K562 (cell line): ENCODE results near the gene AAK1. TPM values are rescaled to one million over a fixed set of nuclear protein-coding genes. Genes with fewer than 3 reads are reported as not detected.

Source experiments
- AFF1 ChIP-seq, 2 experiments: fragments of 450-650 bp; IDR thresholded peaks; 2 replicates each; pipeline ENCODE4 v1.6.1; 2018; ENCODE audit warnings: mild to moderate bottlenecking in 2 of 2, low read depth in 1 of 2; ENCODE audit not compliant: partially characterized antibody in 2 of 2
- AFF4 ChIP-seq: sonication (generic); formaldehyde crosslinking; IDR thresholded peaks from 2 replicates; pipeline ENCODE4 v1.8.0; 2023; ENCODE audit warnings: mild to moderate bottlenecking, missing genetic modification reagents
- CEBPG ChIP-seq, 3 experiments: fragments of 200-800 bp in 1 of 3; sonication (Bioruptor generic) in 1 of 3; sonication (generic) in 1 of 3; formaldehyde crosslinking in 1 of 3; IDR thresholded peaks in 2 of 3; conservative IDR thresholded peaks in 1 of 3; 2 replicates each; pipeline versions ENCODE4 v1.6.1 to v1.8.0; 2016 to 2022; ENCODE audit warnings: missing compliant biosample characterization in 2 of 3, missing genetic modification characterization in 2 of 3, mild to moderate bottlenecking in 1 of 3, missing genetic modification reagents in 1 of 3
- FOXA3 ChIP-seq, 2 experiments: fragments of 450-650 bp in 1 of 2; sonication (generic) in 1 of 2; formaldehyde crosslinking; IDR thresholded peaks in 1 of 2; conservative IDR thresholded peaks in 1 of 2; 2 replicates each; pipeline versions ENCODE4 v1.4.0 to v1.8.0; 2020 to 2022; ENCODE audit warnings: mild to moderate bottlenecking in 2 of 2, missing genetic modification reagents in 1 of 2
- NFE2 ChIP-seq: IDR thresholded peaks from 2 replicates; pipeline ENCODE4 v1.6.1; 2014; ENCODE audit warnings: antibody characterized with exemption, low read depth
- NFIC ChIP-seq: fragments of 450-650 bp; IDR thresholded peaks from 2 replicates; pipeline ENCODE4 v1.6.1; 2017; ENCODE audit warnings: mild to moderate bottlenecking, inconsistent platforms
- PBX2 ChIP-seq, 2 experiments: IDR thresholded peaks in 1 of 2; conservative IDR thresholded peaks in 1 of 2; 2 replicates each; pipeline ENCODE4 v1.6.1; 2016; ENCODE audit warnings: low read depth in 2 of 2, mild to moderate bottlenecking in 1 of 2, missing compliant biosample characterization in 1 of 2, missing genetic modification characterization in 1 of 2, moderate library complexity in 1 of 2
- PURB ChIP-seq: sonication (generic); formaldehyde crosslinking; IDR thresholded peaks from 2 replicates; pipeline ENCODE4 v1.9.0; 2021; ENCODE audit warnings: low read depth, mild to moderate bottlenecking, missing genetic modification reagents
- RNF2 ChIP-seq: sonication (generic); IDR thresholded peaks from 2 replicates; pipeline ENCODE4 v1.6.1; 2016
- SNIP1 ChIP-seq: fragments of 450-650 bp; IDR thresholded peaks from 2 replicates; pipeline ENCODE4 v1.7.1; 2017; ENCODE audit warnings: low read depth, mild to moderate bottlenecking
- SNRNP70 ChIP-seq: fragments of 200-400 bp; formaldehyde crosslinking; optimal IDR thresholded peaks from 2 replicates; pipeline ENCODE3; 2017; ENCODE audit warnings: low read depth, low read length
- SPI1 ChIP-seq: IDR thresholded peaks from 2 replicates; pipeline ENCODE4 v1.6.1; 2011; ENCODE audit warnings: low read depth, low read length, control low read depth, borderline replicate concordance
- TAF7 ChIP-seq: fragments of 450-650 bp; IDR thresholded peaks from 2 replicates; pipeline ENCODE4 v1.6.1; 2016; ENCODE audit warnings: missing genetic modification characterization, missing compliant biosample characterization
- XRCC3 ChIP-seq: fragments of 450-650 bp; IDR thresholded peaks from 2 replicates; pipeline ENCODE4 v1.6.1; 2017; ENCODE audit warnings: mild to moderate bottlenecking, moderate library complexity
- ZNF583 ChIP-seq: fragments of 250-450 bp; sonication (Bioruptor Pico); IDR thresholded peaks from 2 replicates; pipeline ENCODE4 v1.4.0; 2020
- ZNF586 ChIP-seq: fragments of 450-650 bp; formaldehyde crosslinking; conservative IDR thresholded peaks from 2 replicates; pipeline ENCODE4 v1.4.0; 2020; ENCODE audit warnings: mild to moderate bottlenecking, moderate library complexity
- ZNF79 ChIP-seq: fragments of 250-450 bp; sonication (Bioruptor Pico); IDR thresholded peaks from 2 replicates; pipeline ENCODE4 v1.4.0; 2020; ENCODE audit warnings: low read depth, mild to moderate bottlenecking, moderate library complexity
- ZNF830 ChIP-seq: fragments of 250-450 bp; sonication (Bioruptor Pico); IDR thresholded peaks from 2 replicates; pipeline ENCODE4 v1.5.0; 2021; ENCODE audit warnings: mild to moderate bottlenecking
- polyA plus RNA-seq, 8 experiments: library from polyadenylated mRNA; depleted of rRNA in 4 of 8; stranded (reverse) in 5 of 8; unstranded in 3 of 8; fragments of >200 nt; fragmentation: Nextera tagmentation in 2 of 8; fragmentation: Illumina TruSeq in 1 of 8; extraction: Ambion mirVana in 2 of 8; extraction: Trizol in 1 of 8; gene quantifications; 2 replicates each; pipeline versions ENCODE4 v1.2.1 to v1.2.3, GENCODE V29; 2011 to 2014; ENCODE audit warnings: inconsistent platforms in 1 of 8, missing spikeins in 1 of 8
- total RNA-seq, 7 experiments: library from RNA; depleted of rRNA in 6 of 7; stranded (reverse); fragments of >200 nt in 6 of 7; fragmentation: Illumina TruSeq in 2 of 7; extraction: Trizol in 2 of 7; gene quantifications; 2 replicates each; pipeline versions ENCODE4 v1.2.1 to v1.2.3, GENCODE V29; 2011 to 2021; ENCODE audit warnings: low replicate concordance in 1 of 7

AAK1 gene
- total and polyA plus RNA-seq, 9 of the 15 experiments (the other 6 are each of a cell fraction or from before 2014, with no cell fraction given) = 0.89 to 17.1 (median 6.0) TPM

GRCh38 chr2:69645031-69645431, 1.5 kb upstream of the AAK1 start (continued):
- 0 out of 4 replicates have a peak, but pooled peaks of 1 of the 2 experiments have one; percentile 13 for TF ChIP-seq FOXA3 (CRISPR knock-in tag; conservative IDR thresholded peaks at IDR 0.05 in 1 of 2, IDR thresholded peaks at IDR 0.05 in 1 of 2)
- no peak for TF ChIP-seq NFE2
- no peak for TF ChIP-seq CEBPG (CRISPR knock-in tag; IDR thresholded peaks at IDR 0.05)
- no peak for TF ChIP-seq CEBPG (tag; conservative IDR thresholded peaks at IDR 0.05 in 1 of 2, IDR thresholded peaks at IDR 0.05 in 1 of 2)
- no peak for TF ChIP-seq SPI1
- TF ChIP-seq AFF4 (CRISPR knock-in tag) = no peak
- TF ChIP-seq SNIP1 = no peak
- no peak for TF ChIP-seq PBX2 (CRISPR knock-in tag; IDR thresholded peaks at IDR 0.05; ENCODE audit: low read depth)
- no peak for TF ChIP-seq PBX2 (tag; conservative IDR thresholded peaks at IDR 0.05; ENCODE audit: low read depth)
- no peak for TF ChIP-seq ZNF830 (CRISPR knock-in tag)
- no peak for TF ChIP-seq SNRNP70
- TF ChIP-seq RNF2 = no peak
- no peak for TF ChIP-seq ZNF586 (CRISPR knock-in tag)
- no peak for TF ChIP-seq NFIC
- TF ChIP-seq XRCC3 = no peak
- TF ChIP-seq ZNF79 = no peak
- TF ChIP-seq TAF7 = peak; percentile 6; the same call in 1 of the 2 replicates
- no peak for TF ChIP-seq PURB (CRISPR knock-in tag)
- TF ChIP-seq AFF1 (IDR thresholded peaks at IDR 0.05; ENCODE audit: low read depth in 1 of 2, partially characterized antibody in 2 of 2) = no peak
- no peak for TF ChIP-seq ZNF583 (CRISPR knock-in tag)
